ENCODE results near the gene TELO2.

- TF ChIP-seq CTCF (IDR thresholded peaks at IDR 0.05) (no peak), POLR2A (IDR thresholded peaks at IDR 0.05) (no peak)
These were observed 37.7 kb upstream of the TELO2 start for GRCh38 chr16:1455190-1456171.
